GM19455 (cell line): ENCODE data around the gene P2RY2.
"Not testable (repeated sequence)": the region's sequence is repeated elsewhere in the genome, so short reads cannot be mapped to it uniquely, and the experiment has no call there.

Experiments
- ATAC-seq: cut with Tn5 transposase; IDR thresholded peaks from one replicate; pipeline ENCODE4 v1.9.1; 2021; ENCODE audit not compliant: unreplicated experiment

P2RY2 gene

GRCh38 chr11:73226297-73227006 is 8.4 kb downstream of the P2RY2 start:
- ATAC-seq, result no peak

GRCh38 chr11:73227571-73228211 is 9.6 kb downstream of the P2RY2 start:
- no peak for ATAC-seq

DNA sequence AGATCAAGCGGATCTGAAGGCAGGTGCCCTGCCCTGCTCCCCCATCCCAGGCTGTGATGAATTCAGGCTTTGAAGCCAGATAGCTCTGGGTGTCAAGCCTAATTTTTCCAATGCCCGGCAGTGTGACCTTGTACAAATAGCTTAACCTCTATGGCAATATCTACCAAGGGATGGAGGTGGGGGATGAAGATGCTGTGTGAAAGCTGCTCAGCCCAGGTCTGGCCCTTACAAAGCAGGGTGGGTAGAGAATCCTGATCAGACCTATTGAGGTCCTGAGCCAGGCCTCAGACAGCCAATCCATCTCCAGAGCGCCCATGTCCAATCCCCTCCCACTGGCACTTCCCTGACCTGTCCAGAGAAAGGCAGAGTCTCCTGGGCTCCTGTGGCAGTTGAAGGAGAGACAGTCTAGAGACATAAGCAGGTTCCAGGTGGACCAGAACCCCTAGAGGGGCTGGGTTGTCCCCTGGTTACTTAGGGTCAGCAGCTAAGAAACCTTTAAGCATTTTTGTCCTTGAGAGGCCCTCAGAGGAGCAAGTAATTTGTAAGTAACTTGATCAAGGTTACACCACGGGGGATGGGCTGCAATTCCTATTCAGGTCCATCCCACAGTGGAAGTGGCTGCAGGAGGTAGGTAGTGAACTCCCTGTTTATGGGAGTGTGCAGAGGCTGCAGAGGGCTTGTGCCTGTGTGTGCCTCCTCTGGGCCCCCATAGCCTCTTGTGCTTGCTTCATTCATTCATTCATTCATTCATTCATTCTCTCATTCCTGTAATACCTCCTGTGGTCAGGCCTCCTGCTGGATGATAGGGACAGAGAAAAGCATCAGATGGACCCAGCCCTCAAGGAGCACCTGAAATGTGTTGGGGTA is 10.4 kb downstream of the P2RY2 start:
- no peak for ATAC-seq

DNA sequence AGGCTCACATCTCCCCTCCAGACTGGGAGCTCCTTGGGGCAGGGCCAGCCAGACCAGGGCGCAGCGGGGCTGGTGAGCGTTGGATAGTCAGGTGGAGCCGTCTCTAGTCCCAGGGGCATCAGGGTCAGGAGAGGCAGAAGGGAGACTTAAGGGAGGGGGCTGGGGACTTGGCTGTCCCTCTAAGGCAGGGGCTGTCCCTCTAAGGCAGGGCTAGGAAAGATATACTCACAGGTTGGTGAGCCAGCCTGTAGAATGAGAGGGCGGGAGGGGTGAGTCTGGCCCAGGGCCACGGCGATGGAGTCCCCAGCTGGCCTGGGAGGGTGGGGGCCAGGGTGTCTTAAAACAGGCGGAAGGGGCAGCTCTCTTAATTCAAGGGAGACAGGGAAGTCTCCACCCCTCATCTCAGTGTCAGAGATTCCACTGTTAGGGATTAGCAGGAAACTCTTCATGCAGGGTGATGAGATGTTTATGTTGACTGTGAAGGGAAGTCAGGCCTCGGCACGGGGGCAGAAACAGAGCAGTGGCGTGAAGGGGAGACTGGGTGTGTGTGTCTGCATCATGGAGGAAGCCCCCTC is 11.3 kb downstream of the P2RY2 start:
- ATAC-seq, result no peak

GRCh38 chr11:73229896-73230875 is 12.1 kb downstream of the P2RY2 start:
- no peak for ATAC-seq

DNA sequence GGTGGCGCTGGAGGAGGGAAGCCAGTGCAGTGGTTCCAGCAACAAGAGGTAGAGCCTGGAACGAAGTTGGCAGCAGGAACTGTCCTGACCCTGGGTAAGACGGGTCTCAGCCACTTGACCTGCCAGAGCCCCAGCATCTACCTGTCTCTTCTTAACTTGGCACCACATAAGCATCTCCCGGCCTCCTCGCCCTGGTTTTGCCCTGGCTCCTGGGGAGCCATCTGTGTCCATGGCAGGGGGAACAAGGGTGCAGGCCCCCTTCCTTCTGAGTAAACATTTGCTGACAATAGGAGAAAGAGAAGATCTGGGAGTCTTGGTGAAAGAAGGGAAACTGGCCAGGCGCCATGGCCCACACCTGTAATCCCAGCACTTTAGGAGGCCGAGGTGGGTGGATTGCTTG is 12.8 kb downstream of the P2RY2 start:
- ATAC-seq, result no peak

- ATAC-seq, result not testable (repeated sequence)
Observed at GRCh38 chr11:73232487-73232886, 14.4 kb downstream of the P2RY2 start.

- no peak for ATAC-seq
Observed at GRCh38 chr11:73233211-73233610, 15.1 kb downstream of the P2RY2 start.

GRCh38 chr11:73233692-73234470 is 15.8 kb downstream of the P2RY2 start:
- no peak for ATAC-seq

GRCh38 chr11:73234471-73235181 is 16.5 kb downstream of the P2RY2 start:
- no peak for ATAC-seq

DNA sequence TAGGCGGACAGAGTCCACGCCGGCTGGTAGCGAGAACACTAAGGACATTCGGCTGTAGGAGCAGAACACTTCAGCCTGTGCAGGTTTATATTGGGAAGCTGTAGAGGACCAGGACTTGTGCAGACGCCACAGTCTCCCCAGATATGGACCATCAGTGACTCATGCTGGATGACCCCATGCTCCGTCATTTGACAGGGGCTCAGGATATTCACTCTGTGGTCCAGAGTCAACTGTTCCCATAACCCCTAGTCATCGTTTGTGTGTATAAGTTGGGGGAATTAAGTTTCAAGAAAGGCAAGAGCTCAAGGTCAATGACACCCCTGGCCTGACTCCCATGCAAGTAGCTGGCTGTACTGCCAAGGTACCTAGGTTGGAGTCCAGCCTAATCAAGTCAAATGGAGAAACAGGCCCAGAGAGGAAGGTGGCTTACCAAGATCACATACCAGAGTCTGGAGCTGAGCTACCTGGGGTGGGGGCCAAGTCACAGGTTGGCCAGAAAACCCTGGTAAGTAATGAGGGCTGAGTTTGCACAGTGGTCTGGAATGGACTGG is 17.2 kb downstream of the P2RY2 start:
- ATAC-seq, result no peak

DNA sequence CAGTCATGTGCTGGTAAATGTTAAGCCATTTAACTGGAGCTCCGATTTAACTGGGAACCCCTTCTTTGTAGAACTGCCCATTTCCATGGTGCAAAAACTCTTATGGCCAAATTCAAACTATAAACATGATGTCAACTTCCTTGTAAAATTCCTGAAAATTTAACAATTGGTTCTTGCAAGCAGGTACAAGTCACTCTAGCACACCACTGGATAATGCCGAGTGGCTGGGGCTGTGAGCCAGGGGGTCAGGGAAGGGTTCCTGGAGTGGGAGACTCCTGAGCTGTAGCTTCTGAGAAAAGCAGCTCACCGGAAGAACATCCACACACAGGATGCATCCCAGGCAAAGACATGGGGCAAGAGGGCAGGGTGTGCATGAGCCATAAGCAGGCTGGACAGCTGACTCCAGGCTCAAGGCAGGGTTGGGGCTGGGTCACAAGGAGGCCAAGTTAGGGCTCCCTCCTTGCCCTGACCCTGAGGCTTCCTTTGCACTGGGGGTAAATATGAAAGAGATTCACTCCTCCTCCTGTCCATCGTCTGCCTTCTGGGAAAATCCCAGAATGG is 18.2 kb downstream of the P2RY2 start:
- ATAC-seq, result no peak

DNA sequence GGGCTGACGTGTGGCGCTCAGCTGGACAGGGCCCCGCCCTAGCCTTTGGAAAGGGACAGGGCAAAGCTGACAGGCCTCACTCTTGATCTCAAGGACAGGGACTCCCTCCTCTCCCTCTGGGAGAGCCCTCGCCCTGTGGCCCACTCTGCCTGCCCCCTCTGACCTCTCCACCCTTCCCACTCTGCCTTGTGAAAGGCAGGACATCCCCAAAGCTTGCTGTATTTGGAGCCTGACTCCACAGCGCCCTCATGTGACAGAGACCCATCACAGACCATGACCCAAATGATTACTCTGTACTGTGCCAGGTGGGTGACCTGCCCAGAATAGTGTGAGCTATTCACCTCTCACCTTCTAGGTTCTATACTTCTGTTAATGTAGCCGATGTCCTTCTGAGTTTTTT is 18.8 kb downstream of the P2RY2 start:
- no peak for ATAC-seq

- no peak for ATAC-seq
Observed at GRCh38 chr11:73237471-73238290, 19.6 kb downstream of the P2RY2 start.

- no peak for ATAC-seq
Observed at GRCh38 chr11:73239111-73239521, 21.0 kb downstream of the P2RY2 start.

- no peak for ATAC-seq
Observed at GRCh38 chr11:73239571-73240189, 21.6 kb downstream of the P2RY2 start.

GRCh38 chr11:73240190-73240781 is 22.2 kb downstream of the P2RY2 start:
- ATAC-seq, result no peak
